RWPE2 (cell line): ENCODE data around the gene ACKR3.

Experiments used
- ATAC-seq: fragments of 200-7000 bp; cut with Tn5 transposase; 3 replicates; pipeline ENCODE4 v1.9.1; 2021; ENCODE audit warnings: low read depth
- DNase-seq: peaks from one replicate; pipeline ENCODE4 v3.0.0-alpha.2; 2020; ENCODE audit warnings: low spot score
- H3K27ac ChIP-seq: fragments of 450-650 bp; 2 replicates; pipeline ENCODE4 v1.5.1; 2017; ENCODE audit warnings: mild to moderate bottlenecking; ENCODE audit not compliant: poor library complexity, severe bottlenecking
- H3K27me3 ChIP-seq: fragments of 250-450 bp; sonication (Bioruptor Pico); 2 replicates; pipeline ENCODE4 v1.5.1; 2021; ENCODE audit warnings: mild to moderate bottlenecking, moderate library complexity; ENCODE audit not compliant: insufficient read depth, poor library complexity, severe bottlenecking
- H3K36me3 ChIP-seq: fragments of 250-450 bp; sonication (Bioruptor Pico); 2 replicates; pipeline ENCODE4 v1.5.1; 2020; ENCODE audit warnings: low read depth, mild to moderate bottlenecking, moderate library complexity
- H3K4me1 ChIP-seq: fragments of 250-450 bp; sonication (Bioruptor Pico); 2 replicates; pipeline ENCODE4 v1.5.1; 2021; ENCODE audit warnings: mild to moderate bottlenecking, moderate library complexity; ENCODE audit not compliant: insufficient read depth, poor library complexity, severe bottlenecking
- H3K4me3 ChIP-seq: fragments of 250-450 bp; sonication (Bioruptor Pico); 2 replicates; pipeline ENCODE4 v1.5.1; 2021; ENCODE audit warnings: mild to moderate bottlenecking, moderate library complexity; ENCODE audit not compliant: severe bottlenecking
- H3K9me3 ChIP-seq: fragments of 250-450 bp; sonication (Bioruptor Pico); 2 replicates; pipeline ENCODE4 v1.5.1; 2021; ENCODE audit warnings: mild to moderate bottlenecking, moderate library complexity; ENCODE audit not compliant: severe bottlenecking
- TF ChIP-seq, protein P1 (sequence below): fragments of 450-650 bp; IDR thresholded peaks from one replicate; pipeline ENCODE4 v1.5.1; 2017; ENCODE audit warnings: mild to moderate bottlenecking, moderate library complexity; ENCODE audit not compliant: poor library complexity, severe bottlenecking

Gene ACKR3

DNA sequence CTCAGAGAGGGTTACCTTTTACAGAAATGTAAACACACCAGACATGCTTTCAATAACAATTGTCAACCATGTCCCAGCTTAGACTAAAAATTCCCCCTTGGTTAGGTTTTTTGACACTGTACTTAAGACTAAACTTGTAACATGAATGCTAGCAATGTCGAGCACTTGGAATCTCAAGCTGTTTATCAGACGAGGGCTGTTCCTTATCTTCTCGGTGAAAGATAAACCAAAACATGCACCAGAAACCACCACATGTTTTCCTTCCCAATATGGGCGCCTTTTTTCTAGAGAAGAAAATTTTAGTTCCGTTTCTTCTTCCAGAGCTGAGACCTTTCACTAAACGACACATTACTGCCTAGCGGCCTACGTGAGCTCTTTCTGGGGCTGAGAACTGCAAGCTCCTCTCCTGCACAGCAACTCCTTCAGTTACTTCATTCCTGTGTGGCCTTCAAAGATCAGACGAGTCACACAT, 42.4 kb upstream of the ACKR3 start:
- Histone ChIP-seq H3K36me3 (no peaks in the 10 kb centered on the region), H3K27me3 (no peaks in the 10 kb centered on the region), H3K27ac (no peak overlapping the region), H3K4me3 (no peak overlapping the region), H3K4me1 (no peaks in the 10 kb centered on the region), H3K9me3 (no peaks in the 10 kb centered on the region)
- DNase-seq (no peak), ATAC-seq (no peak)
- TF ChIP-seq, protein P1, sequence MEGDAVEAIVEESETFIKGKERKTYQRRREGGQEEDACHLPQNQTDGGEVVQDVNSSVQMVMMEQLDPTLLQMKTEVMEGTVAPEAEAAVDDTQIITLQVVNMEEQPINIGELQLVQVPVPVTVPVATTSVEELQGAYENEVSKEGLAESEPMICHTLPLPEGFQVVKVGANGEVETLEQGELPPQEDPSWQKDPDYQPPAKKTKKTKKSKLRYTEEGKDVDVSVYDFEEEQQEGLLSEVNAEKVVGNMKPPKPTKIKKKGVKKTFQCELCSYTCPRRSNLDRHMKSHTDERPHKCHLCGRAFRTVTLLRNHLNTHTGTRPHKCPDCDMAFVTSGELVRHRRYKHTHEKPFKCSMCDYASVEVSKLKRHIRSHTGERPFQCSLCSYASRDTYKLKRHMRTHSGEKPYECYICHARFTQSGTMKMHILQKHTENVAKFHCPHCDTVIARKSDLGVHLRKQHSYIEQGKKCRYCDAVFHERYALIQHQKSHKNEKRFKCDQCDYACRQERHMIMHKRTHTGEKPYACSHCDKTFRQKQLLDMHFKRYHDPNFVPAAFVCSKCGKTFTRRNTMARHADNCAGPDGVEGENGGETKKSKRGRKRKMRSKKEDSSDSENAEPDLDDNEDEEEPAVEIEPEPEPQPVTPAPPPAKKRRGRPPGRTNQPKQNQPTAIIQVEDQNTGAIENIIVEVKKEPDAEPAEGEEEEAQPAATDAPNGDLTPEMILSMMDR: no peak

DNA sequence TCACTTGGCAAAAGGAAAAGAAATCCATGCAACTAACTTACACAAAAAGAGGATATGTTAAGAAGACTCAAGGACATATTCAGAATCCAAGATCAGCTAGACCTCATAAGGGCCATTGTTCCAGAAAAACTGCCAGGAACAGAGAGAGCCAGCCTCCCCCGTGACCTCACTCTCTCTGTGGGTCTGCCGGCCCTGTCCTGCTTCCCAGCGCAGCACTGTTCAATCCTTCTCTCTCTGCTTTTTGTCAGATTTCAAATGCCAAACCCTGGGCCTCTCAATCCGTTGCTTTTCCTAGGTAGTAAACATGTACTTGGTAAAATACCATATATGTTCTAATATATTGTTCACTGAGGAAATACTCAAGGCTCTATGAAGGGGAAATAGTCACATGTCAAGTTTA, 40.0 kb upstream of the ACKR3 start:
- H3K27ac ChIP-seq: no peak overlapping the region
- H3K27me3 ChIP-seq: no peaks in the 10 kb centered on the region
- DNase-seq: no peak
- H3K9me3 ChIP-seq: no peaks in the 10 kb centered on the region
- TF ChIP-seq, protein P1: no peak
- no peaks in the 10 kb centered on the region for H3K4me1 ChIP-seq
- no peak overlapping the region for H3K4me3 ChIP-seq
- no peak for ATAC-seq
- no peaks in the 10 kb centered on the region for H3K36me3 ChIP-seq

DNA sequence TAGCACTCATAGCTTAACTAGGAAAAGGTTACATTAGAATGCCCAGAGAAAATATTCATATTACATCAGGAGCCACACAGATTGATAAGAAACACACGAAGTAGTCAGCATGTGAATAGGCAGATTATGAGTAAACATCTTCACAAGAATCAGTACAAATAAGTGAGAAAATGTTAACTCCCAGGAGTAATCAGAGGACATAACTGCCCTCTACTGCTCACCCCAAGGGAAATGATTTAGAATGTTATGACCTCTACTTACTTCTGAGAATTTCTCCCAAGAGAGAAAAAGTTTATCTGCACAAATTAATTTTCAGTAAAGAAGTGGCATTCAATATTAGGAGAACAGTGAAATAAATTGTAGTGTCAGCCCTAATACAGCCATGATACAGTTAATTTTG, 39.1 kb upstream of the ACKR3 start:
- no peak for ATAC-seq
- H3K27ac ChIP-seq: no peak overlapping the region

DNA sequence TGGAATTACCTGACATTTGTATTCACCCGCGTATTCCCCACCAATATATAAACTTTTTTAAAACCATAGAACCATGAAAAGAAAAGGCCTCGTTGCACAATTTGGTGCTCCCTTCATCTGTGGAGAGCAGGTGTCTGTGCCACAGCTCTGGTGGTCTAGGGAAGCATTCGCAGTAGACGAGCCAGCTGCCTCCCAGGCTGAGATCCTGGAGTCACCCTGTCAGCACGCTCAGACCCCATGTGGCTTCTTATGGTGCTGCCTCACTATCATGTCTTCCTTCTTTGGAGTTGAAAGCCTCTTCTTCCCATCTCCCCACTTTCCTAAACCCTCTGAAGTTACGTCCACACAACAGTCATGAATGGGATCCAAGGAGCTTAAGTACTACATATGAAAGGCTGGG, 38.4 kb upstream of the ACKR3 start:
- TF ChIP-seq, protein P1: no peak
- no peak overlapping the region for H3K4me3 ChIP-seq
- no peak for ATAC-seq
- H3K27ac ChIP-seq: no peak overlapping the region
- no peaks in the 10 kb centered on the region for H3K36me3 ChIP-seq
- H3K27me3 ChIP-seq: no peaks in the 10 kb centered on the region
- H3K4me1 ChIP-seq: no peaks in the 10 kb centered on the region
- no peaks in the 10 kb centered on the region for H3K9me3 ChIP-seq
- no peak for DNase-seq

More for the DNA sequence above, 39.1 kb upstream of the ACKR3 start:
- Histone ChIP-seq H3K36me3 (no peaks in the 10 kb centered on the region), H3K27me3 (no peaks in the 10 kb centered on the region), H3K9me3 (no peaks in the 10 kb centered on the region), H3K4me3 (no peak overlapping the region), H3K4me1 (no peaks in the 10 kb centered on the region)
- TF ChIP-seq, protein P1: no peak
- DNase-seq: no peak

DNA sequence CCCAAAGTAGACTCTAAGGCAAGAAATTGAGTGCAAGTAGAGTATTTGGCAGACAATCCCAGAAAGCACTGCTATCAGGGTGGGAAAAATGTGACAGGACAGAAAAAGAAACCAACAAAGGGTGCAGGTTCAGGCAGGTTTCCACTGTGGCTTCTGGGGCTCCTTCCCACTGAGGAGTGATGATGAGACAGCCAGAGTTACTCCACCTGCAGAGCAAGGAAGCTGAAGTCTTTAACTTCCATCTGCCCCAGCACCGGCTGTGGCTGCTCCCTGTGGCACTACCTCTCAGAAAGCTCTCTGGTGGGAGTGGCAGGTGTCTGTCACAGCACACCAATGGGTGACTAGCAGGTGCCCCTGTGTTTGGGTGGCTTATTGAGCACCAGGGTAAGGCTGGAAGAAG, 37.6 kb upstream of the ACKR3 start:
- DNase-seq: no peak
- H3K4me3 ChIP-seq: no peak overlapping the region
- no peak overlapping the region for H3K27ac ChIP-seq
- ATAC-seq: no peak
- no peaks in the 10 kb centered on the region for H3K27me3 ChIP-seq
- no peaks in the 10 kb centered on the region for H3K4me1 ChIP-seq
- no peaks in the 10 kb centered on the region for H3K36me3 ChIP-seq
- no peaks in the 10 kb centered on the region for H3K9me3 ChIP-seq
- TF ChIP-seq, protein P1: no peak
